Measurements from ENCODE around the gene ARHGEF17.

ARHGEF17 gene

DNA sequence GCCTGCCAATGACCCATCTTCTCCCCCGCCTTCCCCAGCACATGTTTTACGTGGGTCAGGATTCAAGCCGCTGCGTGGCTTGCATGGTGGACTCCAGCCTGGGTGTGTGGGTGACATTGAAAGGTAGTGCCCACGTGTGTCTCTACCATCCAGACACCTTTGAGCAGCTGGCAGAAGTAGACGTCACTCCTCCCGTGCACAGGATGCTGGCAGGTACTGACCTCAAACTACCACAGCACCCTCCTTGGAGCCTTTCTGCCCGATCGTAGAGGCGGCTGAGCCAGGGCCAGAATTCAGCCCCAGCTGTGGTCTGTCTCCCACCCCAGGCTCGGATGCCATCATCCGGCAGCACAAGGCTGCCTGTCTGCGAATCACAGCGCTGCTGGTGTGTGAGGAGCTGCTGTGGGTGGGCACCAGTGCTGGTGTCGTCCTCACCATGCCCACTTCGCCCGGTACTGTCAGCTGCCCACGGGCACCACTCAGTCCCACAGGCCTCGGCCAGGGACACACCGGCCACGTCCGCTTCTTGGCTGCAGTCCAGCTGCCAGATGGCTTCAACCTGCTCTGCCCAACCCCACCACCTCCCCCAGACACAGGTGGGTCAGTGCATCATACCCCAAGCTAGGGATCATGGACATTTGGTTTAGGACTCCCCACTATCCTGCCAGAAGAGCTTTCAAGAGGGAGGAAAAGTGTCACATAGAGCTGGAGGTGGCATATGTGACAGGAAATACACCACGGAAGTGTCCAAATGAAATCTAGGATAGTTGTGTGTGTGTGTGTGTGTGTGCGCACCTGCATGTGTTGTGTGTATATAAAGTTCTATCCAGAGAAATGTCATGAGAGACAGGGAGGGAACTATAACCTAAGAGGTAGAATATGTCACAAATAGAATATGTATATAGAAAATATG lies 57.5 kb downstream of the ARHGEF17 start:
- H3K4me3 ChIP-seq (replicated peaks; ENCODE audit: low read depth, low read length), result no peak overlapping the region
- DNase-seq (ENCODE audit: extremely low read depth, low read depth), result no peak
- TF ChIP-seq, protein P1, sequence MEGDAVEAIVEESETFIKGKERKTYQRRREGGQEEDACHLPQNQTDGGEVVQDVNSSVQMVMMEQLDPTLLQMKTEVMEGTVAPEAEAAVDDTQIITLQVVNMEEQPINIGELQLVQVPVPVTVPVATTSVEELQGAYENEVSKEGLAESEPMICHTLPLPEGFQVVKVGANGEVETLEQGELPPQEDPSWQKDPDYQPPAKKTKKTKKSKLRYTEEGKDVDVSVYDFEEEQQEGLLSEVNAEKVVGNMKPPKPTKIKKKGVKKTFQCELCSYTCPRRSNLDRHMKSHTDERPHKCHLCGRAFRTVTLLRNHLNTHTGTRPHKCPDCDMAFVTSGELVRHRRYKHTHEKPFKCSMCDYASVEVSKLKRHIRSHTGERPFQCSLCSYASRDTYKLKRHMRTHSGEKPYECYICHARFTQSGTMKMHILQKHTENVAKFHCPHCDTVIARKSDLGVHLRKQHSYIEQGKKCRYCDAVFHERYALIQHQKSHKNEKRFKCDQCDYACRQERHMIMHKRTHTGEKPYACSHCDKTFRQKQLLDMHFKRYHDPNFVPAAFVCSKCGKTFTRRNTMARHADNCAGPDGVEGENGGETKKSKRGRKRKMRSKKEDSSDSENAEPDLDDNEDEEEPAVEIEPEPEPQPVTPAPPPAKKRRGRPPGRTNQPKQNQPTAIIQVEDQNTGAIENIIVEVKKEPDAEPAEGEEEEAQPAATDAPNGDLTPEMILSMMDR (IDR thresholded peaks at IDR 0.05; ENCODE audit: low read depth, low read length, missing control alignments), result no peak

DNA sequence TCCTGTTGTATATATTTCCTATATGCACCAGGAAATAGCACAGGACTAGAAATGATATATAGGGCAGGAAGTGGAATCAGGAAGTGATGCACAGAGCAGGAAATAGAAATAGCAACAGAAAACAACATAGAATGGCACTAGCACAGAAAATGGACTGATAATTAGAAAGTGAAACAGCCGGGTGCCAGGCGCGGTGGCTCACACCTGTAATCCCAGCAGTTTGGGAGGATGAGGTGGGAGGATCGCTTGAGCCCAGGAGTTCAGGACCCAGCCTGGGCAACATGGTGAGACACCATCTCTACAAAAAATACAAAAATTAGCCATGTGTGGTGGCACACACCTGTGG lies 58.2 kb downstream of the ARHGEF17 start:
- TF ChIP-seq, protein P1 (IDR thresholded peaks at IDR 0.05; ENCODE audit: low read depth, low read length, missing control alignments), result no peak
- no peak for DNase-seq (ENCODE audit: extremely low read depth, low read depth)
- no peak overlapping the region for H3K4me3 ChIP-seq (replicated peaks; ENCODE audit: low read depth, low read length)

DNA sequence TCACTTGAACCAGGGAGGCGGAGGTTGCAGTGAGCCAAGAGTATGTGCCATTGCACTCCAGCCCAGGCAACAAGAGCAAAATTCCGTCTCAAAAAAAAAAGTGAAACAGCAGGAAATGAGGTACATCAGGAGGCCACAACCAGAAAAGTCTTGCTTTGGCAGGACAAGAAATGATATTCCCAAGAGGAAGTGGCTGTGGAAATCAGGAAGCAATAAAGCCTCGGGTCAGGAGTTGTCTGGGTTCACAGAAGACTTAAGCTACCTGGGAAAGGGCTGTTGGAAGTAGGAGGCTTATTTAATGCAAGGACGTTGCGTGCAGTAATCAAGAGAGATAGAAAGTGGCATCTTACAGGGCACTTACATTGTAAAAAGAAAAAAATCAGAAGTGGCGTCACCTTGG lies 58.9 kb downstream of the ARHGEF17 start:
- H3K4me3 ChIP-seq (replicated peaks; ENCODE audit: low read depth, low read length), result no peak overlapping the region
- TF ChIP-seq, protein P1 (IDR thresholded peaks at IDR 0.05; ENCODE audit: low read depth, low read length, missing control alignments), result no peak
- DNase-seq (ENCODE audit: extremely low read depth, low read depth), result no peak

DNA sequence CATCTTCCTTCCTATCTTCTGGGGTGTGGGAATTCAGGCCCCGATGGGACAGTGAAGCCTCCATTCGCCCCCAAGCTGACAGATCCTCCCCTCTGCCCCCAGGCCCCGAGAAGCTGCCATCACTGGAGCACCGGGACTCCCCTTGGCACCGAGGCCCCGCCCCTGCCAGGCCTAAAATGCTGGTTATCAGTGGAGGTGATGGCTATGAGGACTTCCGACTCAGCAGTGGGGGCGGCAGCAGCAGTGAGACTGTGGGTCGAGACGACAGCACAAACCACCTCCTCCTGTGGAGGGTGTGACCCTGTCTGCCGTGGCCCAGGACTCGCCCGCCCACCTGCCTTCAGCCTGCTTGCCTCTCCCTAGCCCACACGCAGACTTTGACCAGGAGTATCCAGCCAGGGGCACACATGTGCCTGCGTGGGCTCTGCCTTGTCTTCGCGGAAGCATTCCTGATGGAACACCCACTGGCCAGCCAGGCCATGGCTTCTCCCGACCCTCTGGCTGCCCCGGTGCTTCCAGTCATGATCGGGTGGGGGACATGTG lies 59.5 kb downstream of the ARHGEF17 start:
- H3K4me3 ChIP-seq (replicated peaks; ENCODE audit: low read depth, low read length), result no peak overlapping the region
- DNase-seq (ENCODE audit: extremely low read depth, low read depth), result no peak
- TF ChIP-seq, protein P1 (IDR thresholded peaks at IDR 0.05; ENCODE audit: low read depth, low read length, missing control alignments), result no peak

DNA sequence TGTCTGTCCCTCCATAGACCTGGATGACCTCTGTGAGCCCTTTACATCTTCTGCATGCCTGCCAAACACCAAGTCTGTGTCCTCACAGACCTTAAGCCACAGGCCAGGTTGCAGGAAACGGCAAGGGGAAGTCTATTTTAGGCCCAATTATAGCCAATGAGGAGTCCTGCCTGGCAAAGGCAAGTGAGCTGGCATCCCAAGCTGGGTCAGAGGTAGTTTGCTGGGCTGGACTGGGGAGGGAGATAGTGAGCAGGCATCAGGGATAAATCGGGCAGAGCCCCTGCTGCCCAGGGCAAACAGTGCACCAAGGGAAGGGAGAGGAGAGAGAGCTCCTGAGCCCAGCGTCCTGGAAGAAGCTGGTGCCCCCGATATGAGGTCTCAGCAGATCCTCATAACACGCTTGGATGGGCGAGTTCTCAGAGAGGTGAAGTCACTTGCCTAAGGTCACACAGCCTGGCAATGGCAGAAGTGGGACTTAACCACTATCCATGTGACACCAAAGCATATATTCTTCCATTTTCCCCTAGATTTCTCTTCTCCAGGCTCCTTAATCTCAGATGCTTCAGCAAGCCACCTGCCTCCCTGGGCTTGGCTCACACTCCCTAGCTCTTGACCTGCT lies 64.4 kb downstream of the ARHGEF17 start:
- TF ChIP-seq, protein P1 (IDR thresholded peaks at IDR 0.05; ENCODE audit: low read depth, low read length, missing control alignments), result peak; percentile 18
- DNase-seq (ENCODE audit: extremely low read depth, low read depth), result no peak
- H3K4me3 ChIP-seq (replicated peaks; ENCODE audit: low read depth, low read length), result no peak overlapping the region

DNA sequence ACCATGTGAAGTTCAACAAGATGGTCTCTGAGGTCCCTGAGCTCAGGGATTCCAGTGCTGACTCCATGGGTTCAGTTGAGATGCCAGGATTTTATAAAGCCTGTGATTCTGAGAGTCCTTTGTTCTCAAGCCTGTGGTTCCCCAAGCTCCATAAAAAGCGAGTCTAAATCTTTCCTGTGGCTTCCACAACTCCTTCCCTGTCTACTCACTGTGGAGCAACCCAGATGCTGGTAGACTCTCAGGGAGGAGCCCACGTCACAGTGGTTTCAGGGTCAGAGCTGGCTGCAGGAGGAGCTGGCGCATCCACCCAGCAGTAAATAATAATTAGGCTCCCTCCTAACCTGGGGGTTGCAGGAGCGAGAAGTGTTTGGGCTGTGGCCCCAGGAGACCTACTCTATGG lies 66.1 kb downstream of the ARHGEF17 start:
- no peak overlapping the region for H3K4me3 ChIP-seq (replicated peaks; ENCODE audit: low read depth, low read length)
- DNase-seq (ENCODE audit: extremely low read depth, low read depth), result no peak
- TF ChIP-seq, protein P1 (IDR thresholded peaks at IDR 0.05; ENCODE audit: low read depth, low read length, missing control alignments), result no peak
